Liver (tissue), 9 donors: ENCODE measurements around the gene PDE2A. TPM values are rescaled to one million over a fixed set of nuclear protein-coding genes. Genes with fewer than 3 reads are reported as not detected.

Experiments used
- DNase-seq: peaks from one replicate; pipeline ENCODE4 v3.0.0-alpha.2; 2017; ENCODE audit warnings: low spot score
- H3K27ac ChIP-seq, 2 donors: one replicate each; pipeline ENCODE4 v1.7.0; 2013; ENCODE audit warnings: inconsistent platforms in 2 of 2, low read length in 2 of 2, control low read depth in 1 of 2, low read depth in 1 of 2, mild to moderate bottlenecking in 1 of 2
- H3K27me3 ChIP-seq, 4 donors: one replicate each; pipeline versions ENCODE4 v1.6.1 to v1.7.0; 2013; ENCODE audit warnings: low read length in 3 of 4, inconsistent platforms in 1 of 4, mild to moderate bottlenecking in 1 of 4, moderate library complexity in 1 of 4; ENCODE audit not compliant: control insufficient read depth in 4 of 4, insufficient read depth in 4 of 4
- H3K36me3 ChIP-seq, 4 donors: one replicate each; pipeline versions ENCODE4 v1.6.1 to v1.7.0; 2013; ENCODE audit warnings: low read length in 3 of 4, mild to moderate bottlenecking in 3 of 4, low read depth in 1 of 4, moderate library complexity in 1 of 4; ENCODE audit not compliant: control insufficient read depth in 4 of 4, insufficient read depth in 3 of 4
- H3K4me1 ChIP-seq, 4 donors: one replicate each; pipeline versions ENCODE4 v1.6.1 to v1.7.0; 2013; ENCODE audit warnings: low read length in 3 of 4, mild to moderate bottlenecking in 3 of 4, moderate library complexity in 1 of 4; ENCODE audit not compliant: control insufficient read depth in 4 of 4, insufficient read depth in 4 of 4
- H3K4me3 ChIP-seq, 3 donors: one replicate each; pipeline versions ENCODE4 v1.6.1 to v1.7.0; 2013; ENCODE audit warnings: low read length in 3 of 3, control low read depth in 1 of 3, low read depth in 1 of 3, mild to moderate bottlenecking in 1 of 3
- H3K9ac ChIP-seq, 2 donors: one replicate each; pipeline ENCODE4 v1.7.0; 2013; ENCODE audit warnings: low read length in 2 of 2, mild to moderate bottlenecking in 2 of 2, moderate library complexity in 2 of 2, control low read depth in 1 of 2, low read depth in 1 of 2
- H3K9me3 ChIP-seq, 4 donors: one replicate each; pipeline versions ENCODE4 v1.6.1 to v1.7.0; 2013; ENCODE audit warnings: low read length in 3 of 4; ENCODE audit not compliant: control insufficient read depth in 4 of 4
- ATF3 ChIP-seq: IDR thresholded peaks from 2 replicates; pipeline ENCODE4 v1.6.1; 2016; ENCODE audit warnings: antibody characterized with exemption
- CTCF ChIP-seq: fragments of 150-350 bp; IDR thresholded peaks from 2 replicates; pipeline ENCODE4 v1.5.1; 2017; ENCODE audit warnings: improper control_type of control experiment, low read depth, low read length; ENCODE audit not compliant: missing input control
- EGR1 ChIP-seq, 2 donors: IDR thresholded peaks; 2 replicates each; pipeline ENCODE4 v1.6.1; 2016 to 2018; ENCODE audit warnings: antibody characterized with exemption in 2 of 2, low read depth in 2 of 2
- FOXA1 ChIP-seq: IDR thresholded peaks from 2 replicates; pipeline ENCODE4 v1.6.1; 2016; ENCODE audit warnings: antibody characterized with exemption
- HNF4G ChIP-seq: IDR thresholded peaks from 2 replicates; pipeline ENCODE4 v1.6.1; 2016; ENCODE audit warnings: antibody characterized with exemption
- NR2F2 ChIP-seq: IDR thresholded peaks from 2 replicates; pipeline ENCODE4 v1.6.1; 2016; ENCODE audit warnings: antibody characterized with exemption
- RAD21 ChIP-seq, 2 donors: IDR thresholded peaks; 2 replicates each; pipeline ENCODE4 v1.6.1; 2016; ENCODE audit warnings: antibody characterized with exemption in 2 of 2, mild to moderate bottlenecking in 2 of 2
- RXRA ChIP-seq, 2 donors: IDR thresholded peaks; 2 replicates each; pipeline ENCODE4 v1.6.1; 2017 to 2018; ENCODE audit warnings: antibody characterized with exemption in 2 of 2, mild to moderate bottlenecking in 1 of 2
- TAF1 ChIP-seq: conservative IDR thresholded peaks from 2 replicates; pipeline ENCODE4 v1.6.1; 2016; ENCODE audit warnings: antibody characterized with exemption, mild to moderate bottlenecking
- YY1 ChIP-seq: IDR thresholded peaks from 2 replicates; pipeline ENCODE4 v1.6.1; 2016; ENCODE audit warnings: antibody characterized with exemption, mild to moderate bottlenecking
- WGBS: extraction: QIAGEN DNeasy Blood & Tissue Kit; methylation state at CpG from one replicate; pipeline ENCODE4 v1.1.7; 2013; 5-methylcytosine and 5-hydroxymethylcytosine counted together
- polyA plus RNA-seq, 2 donors: library from polyadenylated mRNA; stranded (reverse) in 1 of 2; unstranded in 1 of 2; fragments of 200-250 nt in 1 of 2; fragments of >200 nt in 1 of 2; fragmentation: Nextera tagmentation in 1 of 2; extraction: Ambion mirVana in 1 of 2; gene quantifications; one replicate each; pipeline versions ENCODE4 v1.2.1 to v1.2.3, GENCODE V29; 2013 to 2015
- total RNA-seq, 2 donors: library from RNA; depleted of rRNA; stranded (reverse); fragments of >200 nt; gene quantifications; one replicate each; pipeline ENCODE4 v1.2.3, GENCODE V29; 2014
- TF ChIP-seq, protein P1 (sequence below): IDR thresholded peaks from 2 replicates; pipeline ENCODE4 v1.6.1; 2016; ENCODE audit warnings: antibody characterized with exemption, mild to moderate bottlenecking
- TF ChIP-seq, protein P2 (sequence below): IDR thresholded peaks from 2 replicates; pipeline ENCODE4 v1.6.1; 2016; ENCODE audit warnings: antibody characterized with exemption
- TF ChIP-seq, protein P3 (sequence below): IDR thresholded peaks from 2 replicates; pipeline ENCODE4 v1.6.1; 2016; ENCODE audit warnings: antibody characterized with exemption
- donor health status: healthy.
- donor health status: healthy.
- donor health status: healthy.
- donor health status: healthy.
- donor health status: healthy.

The PDE2A gene
- total and polyA plus RNA-seq, 4 donors = 4.3 to 32.8 (median 12.9) TPM

DNA sequence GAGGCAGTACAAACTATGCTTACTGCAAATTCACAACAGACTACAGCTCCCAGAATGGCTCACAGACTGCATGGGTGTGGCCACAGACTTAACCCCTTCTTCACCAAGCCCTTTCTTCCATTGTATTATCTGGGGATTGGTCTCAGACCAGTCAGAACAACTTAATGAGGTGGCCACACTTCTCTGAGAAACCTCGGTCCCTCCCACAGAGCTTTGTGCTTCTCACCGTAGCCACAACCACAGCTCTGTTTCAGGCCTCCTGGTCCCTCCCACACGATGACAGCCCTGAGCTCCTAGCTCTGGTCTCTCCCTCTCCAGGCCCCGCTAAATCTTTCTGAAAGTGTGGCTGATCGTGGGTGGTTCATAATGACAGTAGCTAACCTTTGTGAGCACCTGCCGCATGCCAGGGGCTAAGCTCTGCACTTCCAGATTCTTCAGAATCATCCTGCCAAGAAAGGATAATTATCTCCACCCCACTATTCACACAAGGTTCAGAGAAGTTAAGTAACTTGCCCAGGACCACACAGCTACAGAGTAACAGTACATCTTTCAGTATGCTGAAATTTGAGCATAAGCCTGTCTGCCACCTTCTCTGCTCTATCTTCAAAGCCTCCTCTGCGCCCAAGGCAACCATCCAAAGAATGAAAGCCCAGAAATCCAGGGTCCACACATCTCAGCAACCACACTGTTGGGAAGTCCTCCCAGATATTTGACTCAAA, 5.4 kb downstream of the PDE2A start:
- no peak overlapping the region for H3K9ac ChIP-seq
- peaks cover 0 to 14% (median under 1%) of the 10 kb centered on the region in 4 donors for H3K27me3 ChIP-seq
- TF ChIP-seq, protein P1, sequence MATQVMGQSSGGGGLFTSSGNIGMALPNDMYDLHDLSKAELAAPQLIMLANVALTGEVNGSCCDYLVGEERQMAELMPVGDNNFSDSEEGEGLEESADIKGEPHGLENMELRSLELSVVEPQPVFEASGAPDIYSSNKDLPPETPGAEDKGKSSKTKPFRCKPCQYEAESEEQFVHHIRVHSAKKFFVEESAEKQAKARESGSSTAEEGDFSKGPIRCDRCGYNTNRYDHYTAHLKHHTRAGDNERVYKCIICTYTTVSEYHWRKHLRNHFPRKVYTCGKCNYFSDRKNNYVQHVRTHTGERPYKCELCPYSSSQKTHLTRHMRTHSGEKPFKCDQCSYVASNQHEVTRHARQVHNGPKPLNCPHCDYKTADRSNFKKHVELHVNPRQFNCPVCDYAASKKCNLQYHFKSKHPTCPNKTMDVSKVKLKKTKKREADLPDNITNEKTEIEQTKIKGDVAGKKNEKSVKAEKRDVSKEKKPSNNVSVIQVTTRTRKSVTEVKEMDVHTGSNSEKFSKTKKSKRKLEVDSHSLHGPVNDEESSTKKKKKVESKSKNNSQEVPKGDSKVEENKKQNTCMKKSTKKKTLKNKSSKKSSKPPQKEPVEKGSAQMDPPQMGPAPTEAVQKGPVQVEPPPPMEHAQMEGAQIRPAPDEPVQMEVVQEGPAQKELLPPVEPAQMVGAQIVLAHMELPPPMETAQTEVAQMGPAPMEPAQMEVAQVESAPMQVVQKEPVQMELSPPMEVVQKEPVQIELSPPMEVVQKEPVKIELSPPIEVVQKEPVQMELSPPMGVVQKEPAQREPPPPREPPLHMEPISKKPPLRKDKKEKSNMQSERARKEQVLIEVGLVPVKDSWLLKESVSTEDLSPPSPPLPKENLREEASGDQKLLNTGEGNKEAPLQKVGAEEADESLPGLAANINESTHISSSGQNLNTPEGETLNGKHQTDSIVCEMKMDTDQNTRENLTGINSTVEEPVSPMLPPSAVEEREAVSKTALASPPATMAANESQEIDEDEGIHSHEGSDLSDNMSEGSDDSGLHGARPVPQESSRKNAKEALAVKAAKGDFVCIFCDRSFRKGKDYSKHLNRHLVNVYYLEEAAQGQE = no peak
- no peak for TF ChIP-seq CTCF
- 68% methylated on average over 7 of the region's 7 CpGs for WGBS
- no peaks in the 10 kb centered on the region for H3K36me3 ChIP-seq
- no peaks in the 10 kb centered on the region for H3K4me1 ChIP-seq
- no peak overlapping the region for H3K27ac ChIP-seq
- no peak for DNase-seq
- H3K4me3 ChIP-seq = no peak overlapping the region
- peaks cover 0 to 13% (median 4%) of the 10 kb centered on the region in 4 donors for H3K9me3 ChIP-seq

GRCh38 chr11:72665911-72666472, 8.2 kb downstream of the PDE2A start:
- Histone ChIP-seq H3K4me3 (no peak overlapping the region), H3K9me3 (peaks cover 0 to 13% (median 4%) of the 10 kb centered on the region in 4 donors), H3K27ac (no peak overlapping the region), H3K9ac (no peak overlapping the region), H3K4me1 (no peaks in the 10 kb centered on the region), H3K36me3 (no peaks in the 10 kb centered on the region), H3K27me3 (peaks cover 0 to 5% (median under 1%) of the 10 kb centered on the region in 4 donors)
- WGBS = 46% methylated on average over 6 of the region's 6 CpGs
- DNase-seq = no peak
- TF ChIP-seq RXRA (IDR thresholded peaks at IDR 0.05) (no peak), HNF4G (no peak), FOXA1 (no peak), TAF1 (no peak), EGR1 (IDR thresholded peaks at IDR 0.05; ENCODE audit: low read depth in 2 of 2) (no peak), ATF3 (no peak), YY1 (no peak), NR2F2 (no peak), CTCF (no peak), RAD21 (IDR thresholded peaks at IDR 0.05) (no peak)
- TF ChIP-seq, protein P1 = no peak
- TF ChIP-seq, protein P2, sequence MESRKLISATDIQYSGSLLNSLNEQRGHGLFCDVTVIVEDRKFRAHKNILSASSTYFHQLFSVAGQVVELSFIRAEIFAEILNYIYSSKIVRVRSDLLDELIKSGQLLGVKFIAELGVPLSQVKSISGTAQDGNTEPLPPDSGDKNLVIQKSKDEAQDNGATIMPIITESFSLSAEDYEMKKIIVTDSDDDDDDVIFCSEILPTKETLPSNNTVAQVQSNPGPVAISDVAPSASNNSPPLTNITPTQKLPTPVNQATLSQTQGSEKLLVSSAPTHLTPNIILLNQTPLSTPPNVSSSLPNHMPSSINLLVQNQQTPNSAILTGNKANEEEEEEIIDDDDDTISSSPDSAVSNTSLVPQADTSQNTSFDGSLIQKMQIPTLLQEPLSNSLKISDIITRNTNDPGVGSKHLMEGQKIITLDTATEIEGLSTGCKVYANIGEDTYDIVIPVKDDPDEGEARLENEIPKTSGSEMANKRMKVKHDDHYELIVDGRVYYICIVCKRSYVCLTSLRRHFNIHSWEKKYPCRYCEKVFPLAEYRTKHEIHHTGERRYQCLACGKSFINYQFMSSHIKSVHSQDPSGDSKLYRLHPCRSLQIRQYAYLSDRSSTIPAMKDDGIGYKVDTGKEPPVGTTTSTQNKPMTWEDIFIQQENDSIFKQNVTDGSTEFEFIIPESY = no peak
- TF ChIP-seq, protein P3, sequence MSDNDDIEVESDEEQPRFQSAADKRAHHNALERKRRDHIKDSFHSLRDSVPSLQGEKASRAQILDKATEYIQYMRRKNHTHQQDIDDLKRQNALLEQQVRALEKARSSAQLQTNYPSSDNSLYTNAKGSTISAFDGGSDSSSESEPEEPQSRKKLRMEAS = no peak
